RWPE1 (cell line): ENCODE results near the gene KRT20.

Experiments
- CTCF ChIA-PET: fragments of 350-600 bp; sonication (Branson Sonifier 250); formaldehyde crosslinking; extraction: SDS; loops from one replicate; lab custom pipeline; 2021; lab: Yijun Ruan, JAX
- POLR2A ChIA-PET: fragments of 400-600 bp; formaldehyde crosslinking; extraction: SDS; loops from one replicate; lab custom pipeline; 2020; ENCODE audit warnings: antibody characterized with exemption; ENCODE audit not compliant: low non-redundant PET; lab: Yijun Ruan, JAX
- DNase-seq: peaks from one replicate; pipeline ENCODE4 v3.0.0; 2012; ENCODE audit warnings: low spot score
- H3K27ac ChIP-seq: fragments of 450-650 bp; 2 replicates; pipeline ENCODE4 v1.5.1; 2017
- CTCF ChIP-seq: fragments of 450-650 bp; conservative IDR thresholded peaks from 2 replicates; pipeline ENCODE4 v1.5.1; 2017; ENCODE audit warnings: low read depth, mild to moderate bottlenecking

Gene KRT20

GRCh38 chr17:40901981-40902474 is 17.0 kb upstream of the KRT20 start:
- no peak for TF ChIP-seq CTCF
- DNase-seq, result peak; percentile 84
- ChIA-PET CTCF (interaction anchor here (0.5 to 0.7 kb wide), 5 partner anchors 228 to 656 kb away, joined by 3 to 4 read pairs (median 3); no protein-coding TSS in a partner anchor), POLR2A (no interaction called here)
- peak overlapping the region; percentile 79 for H3K27ac ChIP-seq

GRCh38 chr17:40900809-40901356 is 15.8 kb upstream of the KRT20 start:
- POLR2A ChIA-PET, result interaction anchor here (0.5 kb wide), 1 partner anchor 265 kb away, joined by 3 read pairs; no protein-coding TSS in a partner anchor
- DNase-seq, result no peak
- CTCF ChIA-PET, result interaction anchor here (0.6 kb wide), 2 partner anchors 58 to 269 kb away, joined by 3 to 4 read pairs; no protein-coding TSS in a partner anchor
- H3K27ac ChIP-seq, result no peak overlapping the region
- no peak for TF ChIP-seq CTCF

- no peak overlapping the region for H3K27ac ChIP-seq
- no peak for TF ChIP-seq CTCF
- ChIA-PET CTCF (no interaction called here), POLR2A (no interaction called here)
- no peak for DNase-seq
These were observed 11.9 kb upstream of the KRT20 start for GRCh38 chr17:40896916-40897455.

- POLR2A ChIA-PET, result no interaction called here
- TF ChIP-seq CTCF, result no peak
- no peak overlapping the region for H3K27ac ChIP-seq
- CTCF ChIA-PET, result no interaction called here
- no peak for DNase-seq
These were observed 10.2 kb upstream of the KRT20 start for GRCh38 chr17:40895106-40895730.

- POLR2A ChIA-PET, result no interaction called here
- TF ChIP-seq CTCF, result no peak
- no peak overlapping the region for H3K27ac ChIP-seq
- no peak for DNase-seq
- CTCF ChIA-PET, result interaction anchor here (0.5 to 0.6 kb wide), 2 partner anchors 33 to 1283 kb away, joined by 3 to 4 read pairs; no protein-coding TSS in a partner anchor
These were observed 3.2 kb upstream of the KRT20 start for GRCh38 chr17:40888196-40888720.

- no peak overlapping the region for H3K27ac ChIP-seq
- CTCF ChIA-PET, result no interaction called here
- POLR2A ChIA-PET, result no interaction called here
- TF ChIP-seq CTCF, result no peak
- no peak for DNase-seq
These were observed 1.0 kb upstream of the KRT20 start for GRCh38 chr17:40886090-40886489.
